DMS 273 treated with DMSO at 0.1 percent for 48 hours (cell line): Measurements from ENCODE around the gene MEOX1.
"Not testable (repeated sequence)": the region's sequence is repeated elsewhere in the genome, so short reads cannot be mapped to it uniquely, and the experiment has no call there.

Source experiments
- DNase-seq: peaks from one replicate; lab custom pipeline; 2025; lab: John Stamatoyannopoulos, UW

Gene MEOX1

GRCh38 chr17:43616421-43616820, 45.3 kb downstream of the MEOX1 start:
- no peak for DNase-seq

GRCh38 chr17:43616029-43616351, 45.7 kb downstream of the MEOX1 start:
- DNase-seq = no peak

- no peak for DNase-seq
Measured at GRCh38 chr17:43615330-43616028, 46.2 kb downstream of the MEOX1 start.

- DNase-seq = no peak
Measured at GRCh38 chr17:43614561-43614960, 47.2 kb downstream of the MEOX1 start.

- DNase-seq = no peak
Measured at GRCh38 chr17:43613917-43614316, 47.8 kb downstream of the MEOX1 start.

- DNase-seq = no peak
Measured at GRCh38 chr17:43612515-43612914, 49.2 kb downstream of the MEOX1 start.

GRCh38 chr17:43611230-43611969, 50.3 kb downstream of the MEOX1 start:
- DNase-seq = no peak

- no peak for DNase-seq
Measured at GRCh38 chr17:43609613-43610385, 51.9 kb downstream of the MEOX1 start.

GRCh38 chr17:43608313-43608712, 53.4 kb downstream of the MEOX1 start:
- no peak for DNase-seq

GRCh38 chr17:43604549-43604948, 57.2 kb downstream of the MEOX1 start:
- DNase-seq = no peak

- DNase-seq = no peak
Measured at GRCh38 chr17:43603321-43603720, 58.4 kb downstream of the MEOX1 start.

- not testable (repeated sequence) for DNase-seq
Measured at GRCh38 chr17:43602556-43602955, 59.2 kb downstream of the MEOX1 start.

- no peak for DNase-seq
Measured at GRCh38 chr17:43601280-43602039, 60.3 kb downstream of the MEOX1 start.

GRCh38 chr17:43599835-43600234, 61.9 kb downstream of the MEOX1 start:
- no peak for DNase-seq

GRCh38 chr17:43599046-43599395, 62.7 kb downstream of the MEOX1 start:
- no peak for DNase-seq

GRCh38 chr17:43598357-43599045, 63.2 kb downstream of the MEOX1 start:
- DNase-seq = no peak

GRCh38 chr17:43597624-43598356, 63.9 kb downstream of the MEOX1 start:
- DNase-seq = no peak

- no peak for DNase-seq
Measured at GRCh38 chr17:43595466-43595865, 66.3 kb downstream of the MEOX1 start.

GRCh38 chr17:43591779-43592562, 69.8 kb downstream of the MEOX1 start:
- DNase-seq = no peak

- DNase-seq = no peak
Measured at GRCh38 chr17:43591001-43591400, 70.7 kb downstream of the MEOX1 start.
